Lung microvascular endothelial cell (primary cell): ENCODE results near the gene CHEK2. TPM values are rescaled to one million over a fixed set of nuclear protein-coding genes. Genes with fewer than 3 reads are reported as not detected.

Experiments
- total RNA-seq: library from RNA; depleted of rRNA; stranded (reverse); fragments of >200 nt; gene quantifications from 2 replicates; pipeline ENCODE4 v1.2.1, GENCODE V29; 2014

The CHEK2 gene
- total RNA-seq, 1 donor from 2014 or later: 6.0 TPM

Other genes with a start within 250 kb of the CHEK2 start
- gene TTC28, start 62.0 kb downstream of the CHEK2 start, total RNA-seq: 10.7 and 14.9 TPM in 2 replicates
- 15.7 and 16.6 TPM in 2 replicates for gene HSCB, start 219 bp upstream of the CHEK2 start, total RNA-seq
- 10.0 and 12.7 TPM in 2 replicates for gene CCDC117, start 30.9 kb upstream of the CHEK2 start, total RNA-seq
- 53.0 and 105 TPM in 2 replicates for gene XBP1, start 58.7 kb upstream of the CHEK2 start, total RNA-seq
- 1.5 and 2.0 TPM in 2 replicates for gene ZNRF3, start 141.8 kb upstream of the CHEK2 start, total RNA-seq